OCI-LY1 (cell line): ENCODE data around the gene NUP62.

ENCODE experiments used
- EZH2 ChIP-seq: fragments of 200-600 bp; sonication (generic), shearing (Covaris generic); IDR thresholded peaks from 2 replicates; pipeline ENCODE4 v1.8.0; 2017; ENCODE audit warnings: borderline replicate concordance, mixed run types, mild to moderate bottlenecking, antibody characterized with exemption, low read length, moderate library complexity, mixed read lengths
- TF ChIP-seq, protein P1 (sequence below): fragments of 200-600 bp; sonication (generic), shearing (Covaris generic); IDR thresholded peaks from 2 replicates; pipeline ENCODE4 v1.5.1; 2017; ENCODE audit warnings: mild to moderate bottlenecking, antibody characterized with exemption, low read length, moderate library complexity, mixed read lengths

DNA sequence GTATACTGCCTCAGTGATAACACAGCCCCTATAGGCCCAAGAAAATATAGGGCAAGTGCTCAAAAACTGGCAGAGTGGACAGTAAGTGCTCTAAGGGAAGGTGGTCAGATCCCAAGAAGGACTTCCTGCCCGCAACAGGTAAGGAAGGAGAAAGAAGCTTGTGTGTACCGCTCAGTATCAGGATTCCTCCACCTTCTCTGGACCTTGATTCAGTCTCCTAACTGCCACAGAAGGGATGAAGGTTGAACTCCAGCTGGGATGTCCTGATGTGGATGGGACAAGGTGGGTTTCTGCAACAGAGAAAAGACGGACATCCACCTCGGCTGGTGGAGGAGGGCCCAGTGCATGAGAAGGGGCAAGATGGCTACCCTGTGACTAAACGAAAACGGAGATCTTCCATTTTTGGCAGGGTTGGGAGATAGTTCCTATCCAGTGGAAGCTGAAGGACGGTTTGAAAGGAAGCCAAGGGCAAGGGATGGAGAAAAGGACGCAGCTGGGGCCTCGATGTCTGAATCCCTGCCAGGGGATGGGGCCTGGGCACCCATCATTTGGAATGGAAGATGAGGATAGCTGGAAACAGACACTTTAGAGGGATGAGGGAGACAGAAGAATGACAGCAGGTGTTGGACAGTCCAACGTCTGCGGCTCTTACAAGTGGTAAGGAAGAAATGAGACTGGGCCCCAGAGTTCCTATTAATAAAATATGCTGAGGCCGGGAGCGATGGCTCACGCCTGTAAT lies 1.6 kb downstream of the NUP62 start:
- TF ChIP-seq, protein P1, sequence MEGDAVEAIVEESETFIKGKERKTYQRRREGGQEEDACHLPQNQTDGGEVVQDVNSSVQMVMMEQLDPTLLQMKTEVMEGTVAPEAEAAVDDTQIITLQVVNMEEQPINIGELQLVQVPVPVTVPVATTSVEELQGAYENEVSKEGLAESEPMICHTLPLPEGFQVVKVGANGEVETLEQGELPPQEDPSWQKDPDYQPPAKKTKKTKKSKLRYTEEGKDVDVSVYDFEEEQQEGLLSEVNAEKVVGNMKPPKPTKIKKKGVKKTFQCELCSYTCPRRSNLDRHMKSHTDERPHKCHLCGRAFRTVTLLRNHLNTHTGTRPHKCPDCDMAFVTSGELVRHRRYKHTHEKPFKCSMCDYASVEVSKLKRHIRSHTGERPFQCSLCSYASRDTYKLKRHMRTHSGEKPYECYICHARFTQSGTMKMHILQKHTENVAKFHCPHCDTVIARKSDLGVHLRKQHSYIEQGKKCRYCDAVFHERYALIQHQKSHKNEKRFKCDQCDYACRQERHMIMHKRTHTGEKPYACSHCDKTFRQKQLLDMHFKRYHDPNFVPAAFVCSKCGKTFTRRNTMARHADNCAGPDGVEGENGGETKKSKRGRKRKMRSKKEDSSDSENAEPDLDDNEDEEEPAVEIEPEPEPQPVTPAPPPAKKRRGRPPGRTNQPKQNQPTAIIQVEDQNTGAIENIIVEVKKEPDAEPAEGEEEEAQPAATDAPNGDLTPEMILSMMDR: no peak
- TF ChIP-seq EZH2: no peak
